T47D (cell line): ENCODE measurements around the gene ABCB9.
A peak's percentile ranks its signal among the peaks of the same experiment; 100 is the strongest.

ENCODE experiments used
- DNase-seq, 2 experiments: peaks; one replicate each; pipeline versions ENCODE4 v3.0.0 to v3.0.0-alpha.2; 2011 to 2012; ENCODE audit warnings: low read depth in 1 of 2, low spot score in 1 of 2
- JUND ChIP-seq: IDR thresholded peaks from 2 replicates; pipeline ENCODE4 v1.6.1; 2012; ENCODE audit warnings: low read depth
- in situ Hi-C: cut with HindIII; loops from 2 replicates; pipeline ENCODE4 v1.10.0; 2016; ENCODE audit warnings: low sequenced_read_pairs, low pct_unique_long_range_greater_than_20kb

Gene ABCB9

DNA sequence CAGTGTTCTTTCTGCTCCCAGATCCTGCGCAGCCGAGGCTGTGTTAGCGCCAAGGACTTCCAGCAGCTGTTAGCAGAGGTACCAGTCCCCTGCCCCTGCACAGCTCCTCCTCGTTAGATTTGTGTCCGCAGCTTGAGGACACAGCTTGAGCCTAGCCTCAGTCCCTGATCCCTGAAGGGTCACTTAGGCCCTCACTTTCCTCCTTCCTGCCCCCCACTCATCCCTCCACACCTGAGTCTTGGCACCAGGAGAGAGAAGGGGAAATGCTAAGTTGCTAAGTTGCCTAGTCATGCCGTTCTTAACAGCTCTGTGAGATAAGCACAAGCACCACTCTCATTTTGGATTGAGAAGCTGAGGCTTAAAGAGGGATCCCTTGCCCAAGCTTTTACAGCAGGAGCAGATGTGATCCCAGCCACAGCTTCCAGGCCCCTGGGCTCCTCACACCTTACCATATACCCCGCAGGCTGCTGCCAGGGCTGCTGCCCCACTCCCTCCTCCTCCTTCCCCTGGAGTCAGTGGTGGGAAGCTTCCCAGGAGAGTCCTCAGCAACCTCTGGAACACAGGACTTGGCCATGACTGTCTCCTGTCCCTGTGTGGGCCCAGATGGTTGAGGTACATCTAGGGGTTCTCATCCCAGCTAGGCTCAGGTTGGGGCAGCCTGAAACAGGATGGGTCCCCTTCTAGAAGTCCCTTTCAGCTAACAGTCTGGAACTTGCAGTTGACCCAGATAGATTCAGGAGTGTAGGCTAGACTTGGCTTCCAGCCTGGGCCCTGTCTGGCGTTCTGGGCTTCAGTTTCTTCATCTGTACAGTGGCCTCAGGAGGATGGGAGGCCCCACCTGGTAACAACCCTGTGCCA lies 9.8 kb upstream of the ABCB9 start:
- TF ChIP-seq JUND = no peak
- DNase-seq = no peak
- in situ Hi-C loops = no loop called here

DNA sequence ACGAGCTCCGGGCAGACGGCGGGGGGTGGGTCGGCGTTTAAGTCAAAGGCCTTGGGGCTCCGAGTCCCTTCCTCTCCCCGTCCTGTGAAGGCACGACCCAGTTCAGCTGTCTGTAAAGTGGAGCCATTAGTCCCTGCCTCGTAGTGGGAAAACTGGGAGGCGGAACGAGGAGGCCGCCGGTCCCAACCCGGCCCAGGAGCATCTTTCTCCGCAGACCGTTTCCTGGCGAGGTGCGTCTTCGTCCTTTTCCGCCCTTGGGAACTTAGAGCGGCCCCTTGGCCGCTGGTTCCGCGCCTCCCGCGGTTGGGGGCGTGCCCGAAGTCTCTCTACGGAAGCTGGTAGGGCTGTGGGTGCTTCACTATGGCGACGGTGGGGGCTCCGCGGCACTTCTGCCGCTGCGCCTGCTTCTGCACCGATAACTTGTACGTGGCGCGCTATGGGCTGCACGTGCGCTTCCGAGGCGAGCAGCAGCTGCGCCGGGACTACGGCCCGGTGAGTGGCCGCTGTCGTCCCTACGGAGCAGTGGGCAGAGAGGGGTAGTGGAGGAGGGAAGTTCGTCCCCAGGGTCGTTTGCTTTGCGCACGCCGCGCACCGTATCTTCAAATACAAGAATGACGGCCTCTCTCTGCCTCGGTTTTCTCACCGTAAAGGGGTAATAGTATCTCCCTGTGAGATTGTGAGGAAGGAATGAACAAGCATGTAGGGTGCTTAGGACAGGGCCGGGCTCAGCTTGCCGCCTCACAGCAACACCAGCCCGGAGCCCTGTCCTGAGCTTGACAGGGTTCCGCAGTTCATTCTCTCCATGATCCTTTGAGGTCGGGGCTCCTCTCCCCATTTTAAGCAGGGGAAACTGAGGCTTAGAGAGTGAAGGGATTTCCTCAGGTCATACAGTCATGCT lies 8.9 kb upstream of the ABCB9 start, which contains the start of gene OGFOD2:
Gene OGFOD2 (plus strand): TSS at position 353 of the 898 bp plus-strand sequence. CDS start 8 bp downstream, at position 361.
- in situ Hi-C loops = no loop called here
- TF ChIP-seq JUND = no peak
- peak; percentile 90 to 94 for DNase-seq

DNA sequence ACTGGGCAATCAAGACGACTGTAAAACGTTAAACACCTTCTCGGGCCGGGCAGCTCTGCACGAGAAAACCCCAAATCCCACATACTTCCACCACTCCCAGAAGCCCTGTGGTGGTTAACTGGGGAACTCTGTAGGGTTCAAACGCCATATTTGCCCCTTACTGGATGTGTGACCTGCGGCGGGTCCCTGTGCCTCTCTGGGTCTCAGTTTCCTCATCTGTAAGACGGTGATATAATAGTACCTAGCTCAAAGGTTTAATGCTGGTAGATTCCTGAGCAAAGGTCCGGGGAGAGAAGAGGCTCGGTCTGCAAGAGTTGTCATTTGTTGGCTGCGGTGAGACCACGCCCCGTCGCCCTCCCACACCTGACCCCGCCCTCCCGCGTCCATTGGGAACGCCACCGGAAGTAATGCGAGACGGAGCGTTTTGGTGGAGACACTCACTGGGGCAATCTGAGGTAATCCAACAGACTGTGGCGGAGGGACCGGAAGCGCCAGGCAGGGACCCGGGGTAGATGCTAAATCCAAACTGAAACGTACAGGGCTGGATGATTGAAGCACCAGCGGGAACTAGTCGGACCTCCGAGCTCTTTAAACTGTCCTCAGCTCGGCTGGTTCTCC lies 8.1 kb upstream of the ABCB9 start:
- TF ChIP-seq JUND = no peak
- DNase-seq = peak; percentile 90 to 100
- in situ Hi-C loops = no loop called here

DNA sequence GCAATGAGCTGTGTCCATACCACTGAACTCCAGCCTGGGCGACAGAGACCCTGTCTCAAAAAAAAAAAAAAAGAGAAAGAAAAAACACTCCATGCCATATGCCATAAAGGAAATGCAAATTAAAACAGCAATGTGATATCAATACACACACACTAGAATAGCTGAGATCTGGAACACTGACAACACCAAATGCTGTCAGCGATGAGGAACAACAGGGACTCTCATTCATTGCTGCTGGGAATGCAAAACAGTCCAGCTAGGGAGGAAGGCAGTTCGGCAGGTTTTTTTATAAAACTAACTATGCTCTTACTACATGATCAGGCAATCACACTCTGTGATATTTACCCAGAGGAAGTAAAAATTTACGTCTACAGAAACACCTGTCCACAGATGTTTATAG lies 3.4 kb upstream of the ABCB9 start:
- in situ Hi-C loops = no loop called here
- no peak for DNase-seq
- TF ChIP-seq JUND = no peak

DNA sequence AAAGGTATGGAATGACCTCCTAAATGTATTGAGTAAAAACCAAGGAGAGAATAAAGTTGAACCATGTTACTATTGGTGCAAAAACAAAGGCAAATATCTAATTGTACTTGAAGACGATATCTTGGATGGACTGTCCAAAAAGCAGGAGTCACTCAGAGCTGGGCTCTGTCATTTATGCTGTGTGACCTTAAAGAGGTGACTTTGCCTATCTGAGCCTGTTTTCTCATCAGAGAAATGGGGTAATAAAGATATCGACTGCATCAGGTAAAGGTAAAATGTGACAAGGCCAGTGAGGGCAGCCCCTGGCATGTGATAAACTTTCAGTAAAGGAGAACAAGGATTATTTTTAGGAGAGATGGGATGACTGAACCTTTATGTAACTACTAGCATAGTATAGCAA lies 1.8 kb upstream of the ABCB9 start:
- in situ Hi-C loops = no loop called here
- no peak for TF ChIP-seq JUND
- DNase-seq = no peak

DNA sequence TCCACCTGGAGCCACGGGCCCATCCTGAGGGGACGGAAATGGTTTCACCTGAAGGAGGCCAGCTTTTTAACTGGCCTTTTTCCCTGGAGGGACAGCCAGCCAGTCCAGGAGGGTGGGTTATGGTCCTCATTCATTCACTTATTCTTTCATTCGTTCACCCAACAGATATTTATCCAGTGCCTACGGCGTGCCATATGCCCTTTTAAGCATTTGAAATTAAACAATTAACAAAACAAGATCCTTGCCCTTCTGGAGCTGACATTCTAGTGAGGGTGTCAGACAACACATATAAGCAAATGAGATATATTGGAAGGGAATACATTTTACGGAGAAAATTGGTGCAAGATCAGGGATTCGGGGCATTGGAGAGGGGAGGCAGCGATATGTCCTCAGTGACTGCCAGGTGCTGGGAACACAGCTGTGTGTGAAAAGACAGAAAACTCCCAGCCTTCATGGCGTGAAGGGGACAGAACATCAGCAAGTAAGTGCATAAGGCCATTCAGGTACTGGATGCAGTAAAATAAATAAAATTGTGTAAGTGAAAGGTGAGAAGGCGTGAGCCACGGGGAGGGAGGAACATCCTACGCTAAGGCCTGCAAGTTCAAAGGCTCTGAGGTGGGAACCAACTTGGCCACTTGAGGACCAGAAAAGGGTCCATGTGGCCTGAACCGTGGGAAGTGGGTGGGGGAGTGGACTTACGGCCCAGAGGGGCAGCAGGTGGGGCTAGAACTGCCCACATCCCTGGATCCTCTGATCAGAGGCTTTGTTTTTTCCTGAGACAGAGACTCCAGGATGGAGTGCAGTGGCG lies 684 bp upstream of the ABCB9 start:
- in situ Hi-C loops = no loop called here

DNA sequence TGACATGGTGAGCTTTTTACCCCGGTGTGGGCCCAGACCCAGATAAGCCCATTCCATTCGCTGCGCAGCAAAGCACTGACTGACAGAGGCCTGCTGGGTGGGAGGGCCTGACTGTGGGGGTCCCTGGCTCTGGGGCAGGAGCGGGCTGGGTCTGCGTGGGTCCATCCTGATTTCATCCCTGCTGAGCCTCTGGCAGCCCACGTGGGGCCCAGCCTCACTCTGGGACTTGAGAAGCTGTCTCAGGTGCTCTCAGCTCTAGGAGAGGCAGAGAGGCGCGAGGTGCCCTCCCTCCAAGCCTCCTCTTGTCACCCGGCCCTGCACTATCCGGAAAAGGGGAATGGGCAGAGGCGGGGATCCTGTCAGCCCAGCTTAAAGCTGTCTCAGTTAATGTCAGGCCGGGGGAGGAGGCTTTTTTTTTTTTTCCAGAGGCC lies 927 bp downstream of the ABCB9 start:
- in situ Hi-C loops = no loop called here
- no peak for TF ChIP-seq JUND
- no peak for DNase-seq

More for the DNA sequence above, 684 bp upstream of the ABCB9 start:
- no peak for DNase-seq
- no peak for TF ChIP-seq JUND

DNA sequence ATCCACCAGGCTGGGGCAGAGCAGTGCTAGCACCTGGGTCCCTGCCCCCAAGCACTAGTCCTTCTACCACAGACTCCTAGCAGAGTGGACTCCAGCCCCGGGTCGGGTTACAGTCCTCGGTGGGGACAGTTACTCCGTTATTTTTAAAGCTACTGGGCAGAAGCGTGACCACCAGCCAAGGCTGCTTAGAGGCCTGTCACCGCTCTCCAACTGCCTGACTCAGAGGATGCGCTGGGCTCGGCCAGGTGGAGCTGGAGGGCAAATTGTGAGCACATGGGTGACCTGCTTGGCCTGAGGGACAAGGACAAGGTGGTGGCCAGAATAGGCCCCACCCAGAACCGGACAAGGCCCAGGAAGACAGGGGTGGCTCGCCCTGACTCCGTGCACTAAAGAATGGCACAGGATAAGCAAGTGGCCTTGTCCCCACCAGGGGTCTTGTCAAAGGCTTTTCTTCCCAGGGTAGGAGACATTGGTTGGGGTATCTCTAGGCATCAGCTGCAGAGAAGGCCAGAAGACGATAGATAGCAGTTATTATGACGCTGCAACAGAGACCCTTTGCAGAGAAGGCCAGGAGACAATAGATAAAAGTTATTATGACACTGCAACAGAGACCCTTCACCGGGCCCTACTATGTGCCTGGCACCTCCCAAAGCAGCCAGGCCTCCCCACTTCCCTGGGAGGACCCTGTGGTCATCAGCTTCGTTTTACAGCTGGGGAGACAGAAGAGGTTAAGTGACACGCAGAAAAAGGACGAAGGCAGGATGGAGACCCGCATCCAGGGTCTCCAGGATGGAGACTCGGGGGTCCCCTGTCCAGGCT lies 1.6 kb downstream of the ABCB9 start:
- no peak for TF ChIP-seq JUND
- in situ Hi-C loops = no loop called here
- no peak for DNase-seq

DNA sequence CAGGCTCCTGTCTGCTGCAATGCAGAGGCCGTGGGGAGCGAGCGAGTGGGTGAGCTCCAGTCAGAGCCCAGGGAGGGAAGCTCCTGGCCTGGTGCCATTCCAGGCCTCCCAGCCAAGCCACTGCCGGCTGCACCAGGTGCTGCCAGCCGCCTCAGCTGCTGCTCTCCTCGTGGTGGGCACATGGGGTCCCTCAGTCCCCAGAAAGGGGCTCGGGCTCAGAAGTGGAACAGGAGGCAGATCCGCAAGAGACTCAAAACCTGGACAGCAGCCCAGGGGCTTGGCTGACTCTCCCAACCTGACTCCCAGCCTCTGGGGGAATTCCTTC lies 2.4 kb downstream of the ABCB9 start:
- TF ChIP-seq JUND = no peak
- DNase-seq = no peak
- in situ Hi-C loops = no loop called here

DNA sequence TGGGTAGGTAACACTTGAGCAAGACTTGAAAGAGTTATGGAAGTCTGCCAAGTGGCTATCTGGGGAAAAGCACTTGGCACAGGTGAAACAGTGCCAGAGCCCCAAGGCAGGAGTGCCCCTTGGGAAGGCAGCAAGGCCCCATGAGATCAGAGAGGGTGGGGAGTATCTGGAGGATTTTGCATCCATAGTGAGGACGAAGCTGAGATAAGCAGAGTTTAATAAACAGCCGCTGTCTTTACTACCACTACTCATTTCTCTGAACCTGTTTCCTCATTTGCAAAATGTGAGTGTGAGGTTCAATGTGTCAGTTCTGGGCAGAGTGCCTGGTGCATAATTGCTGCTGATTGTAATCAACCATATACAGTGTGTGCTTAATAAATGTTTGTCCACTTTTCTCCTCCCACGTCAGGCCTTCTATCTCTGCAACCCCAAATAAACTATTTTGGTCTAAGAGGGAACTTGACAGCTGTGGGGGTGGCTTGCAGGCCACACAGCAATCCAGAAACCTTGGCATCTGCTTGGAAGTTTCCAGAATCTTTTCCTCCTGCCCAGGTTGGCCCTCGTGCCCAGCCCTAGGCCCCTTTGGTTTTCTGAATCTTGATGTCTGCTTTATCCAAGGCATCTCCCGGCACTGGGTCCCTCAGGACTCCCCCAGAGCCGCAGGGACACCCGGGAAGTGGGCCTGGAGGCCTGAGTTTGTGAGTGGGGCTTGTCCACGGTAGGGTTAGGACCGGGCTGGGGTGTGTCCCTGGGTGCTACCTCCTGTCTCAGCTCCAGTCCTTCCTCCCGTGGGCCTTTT lies 4.5 kb downstream of the ABCB9 start:
- peak; percentile 82 to 88 for DNase-seq
- in situ Hi-C loops = no loop called here

DNA sequence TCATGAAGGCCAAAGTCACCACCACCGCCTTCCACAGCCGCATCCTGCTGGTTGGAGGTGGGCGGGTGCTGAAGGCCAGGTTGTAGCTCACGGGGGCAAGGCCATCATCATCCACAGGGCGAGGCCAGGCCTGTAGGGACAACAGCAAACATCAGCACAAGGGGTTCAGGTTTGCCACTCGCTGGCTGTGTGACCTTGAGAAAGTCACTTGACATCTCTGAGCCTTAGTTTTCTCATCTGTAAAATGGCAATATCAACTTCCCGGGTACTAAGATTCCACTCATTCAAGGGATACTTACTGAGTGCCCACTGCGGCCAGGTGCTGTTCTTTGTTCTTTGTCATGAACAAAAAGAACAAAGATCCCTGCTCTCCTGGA lies 6.1 kb downstream of the ABCB9 start:
- in situ Hi-C loops = no loop called here
- TF ChIP-seq JUND = no peak
- no peak for DNase-seq

More for the DNA sequence above, 4.5 kb downstream of the ABCB9 start:
- no peak for TF ChIP-seq JUND
